ENCODE results near the gene DNASE2.

Gene DNASE2

GRCh38 chr19:12886651-12886968 is 5.4 kb upstream of the DNASE2 start:
- DNase-seq = no peak

- DNase-seq = no peak
These were observed 4.8 kb upstream of the DNASE2 start for GRCh38 chr19:12885749-12886650.

- DNase-seq = peak; percentile 63 to 92 (median 84)
These were observed 3.9 kb upstream of the DNASE2 start for GRCh38 chr19:12884926-12885748.

- no peak for DNase-seq
These were observed 3.3 kb upstream of the DNASE2 start for GRCh38 chr19:12884627-12884925.

GRCh38 chr19:12884202-12884601 is 3.0 kb upstream of the DNASE2 start:
- DNase-seq = no peak

- DNase-seq = no peak
These were observed 1.3 kb upstream of the DNASE2 start for GRCh38 chr19:12882589-12882988.

- no peak for DNase-seq
These were observed 588 bp downstream of the DNASE2 start for GRCh38 chr19:12880551-12881171.

- DNase-seq = no peak
These were observed 6.2 kb downstream of the DNASE2 start for GRCh38 chr19:12875086-12875485.

- DNase-seq = no peak
These were observed 7.1 kb downstream of the DNASE2 start for GRCh38 chr19:12873891-12874745.

GRCh38 chr19:12872941-12873890 is 8.0 kb downstream of the DNASE2 start:
- peak; percentile 35 to 77 (median 46) for DNase-seq

GRCh38 chr19:12872255-12872654 is 9.0 kb downstream of the DNASE2 start:
- no peak for DNase-seq

- no peak for DNase-seq
These were observed 9.6 kb downstream of the DNASE2 start for GRCh38 chr19:12871681-12872080.

- DNase-seq = no peak
These were observed 12.6 kb downstream of the DNASE2 start for GRCh38 chr19:12868540-12869112.

GRCh38 chr19:12867120-12868099 is 13.8 kb downstream of the DNASE2 start:
- peak; percentile 32 to 66 (median 46) for DNase-seq

GRCh38 chr19:12866416-12867119 is 14.7 kb downstream of the DNASE2 start:
- no peak for DNase-seq

- DNase-seq = no peak
These were observed 15.4 kb downstream of the DNASE2 start for GRCh38 chr19:12865746-12866415.

- DNase-seq = no peak
These were observed 16.2 kb downstream of the DNASE2 start for GRCh38 chr19:12864721-12865715.

All from T-helper 2 cell (primary cell).